Skeletal muscle satellite cell (primary cell): ENCODE measurements around the gene CXorf38.

Source experiments
- H3K27me3 ChIP-seq: 2 replicates; pipeline ENCODE4 v1.7.0; 2013; ENCODE audit warnings: low read length; ENCODE audit not compliant: control insufficient read depth, insufficient read depth
- H3K36me3 ChIP-seq: 2 replicates; pipeline ENCODE4 v1.7.0; 2013; ENCODE audit warnings: mild to moderate bottlenecking, control low read depth, low read length; ENCODE audit not compliant: insufficient read depth
- H3K4me1 ChIP-seq: 2 replicates; pipeline ENCODE4 v1.7.0; 2013; ENCODE audit warnings: low read length; ENCODE audit not compliant: control insufficient read depth, insufficient read depth
- H3K4me2 ChIP-seq: 2 replicates; pipeline ENCODE4 v1.7.0; 2013; ENCODE audit warnings: mild to moderate bottlenecking, low read length
- H3K4me3 ChIP-seq: 2 replicates; pipeline ENCODE4 v1.7.0; 2013; ENCODE audit warnings: low read length
- H3K9ac ChIP-seq: 2 replicates; pipeline ENCODE4 v1.7.0; 2013; ENCODE audit warnings: mild to moderate bottlenecking, low read depth, low read length, moderate library complexity
- H3K9me3 ChIP-seq: replicated peaks from 2 replicates; pipeline ENCODE4 v1.7.0; 2013; ENCODE audit warnings: mild to moderate bottlenecking, control low read depth, low read length

Gene CXorf38

GRCh38 chrX:40581336-40581920, 65.9 kb downstream of the CXorf38 start:
- Histone ChIP-seq H3K9ac (peak overlapping the region; percentile 77), H3K36me3 (no peaks in the 10 kb centered on the region), H3K4me2 (peak overlapping the region; percentile 77), H3K4me3 (peak overlapping the region; percentile 99), H3K9me3 (no peaks in the 10 kb centered on the region), H3K4me1 (peaks cover 6% of the 10 kb centered on the region), H3K27me3 (peaks cover 28% of the 10 kb centered on the region)

- Histone ChIP-seq H3K9me3 (no peaks in the 10 kb centered on the region), H3K9ac (peak within 1 kb of the TSS; percentile 77), H3K4me1 (peaks cover 6% of the 10 kb centered on the region), H3K4me3 (peak within 1 kb of the TSS; percentile 99), H3K36me3 (no peaks in the 10 kb centered on the region), H3K27me3 (peaks cover 24% of the 10 kb centered on the region), H3K4me2 (peak within 1 kb of the TSS; percentile 78)
Measured at GRCh38 chrX:40580537-40581335, 66.6 kb downstream of the CXorf38 start, which contains the start of gene ATP6AP2. TSS of gene ATP6AP2 (plus strand) at chrX:40580970. CDS start at chrX:40581066, 96 bp downstream.

- Histone ChIP-seq H3K9me3 (no peaks in the 10 kb centered on the region), H3K9ac (peak overlapping the region; percentile 77), H3K4me2 (peak overlapping the region; percentile 78), H3K36me3 (no peaks in the 10 kb centered on the region), H3K27me3 (peaks cover 24% of the 10 kb centered on the region), H3K4me3 (peak overlapping the region; percentile 99), H3K4me1 (peaks cover 6% of the 10 kb centered on the region)
Measured at GRCh38 chrX:40579900-40580536, 67.3 kb downstream of the CXorf38 start.

GRCh38 chrX:40579141-40579540, 68.2 kb downstream of the CXorf38 start:
- no peaks in the 10 kb centered on the region for H3K36me3 ChIP-seq
- peaks cover 24% of the 10 kb centered on the region for H3K27me3 ChIP-seq
- H3K9ac ChIP-seq: no peak overlapping the region
- no peak overlapping the region for H3K4me2 ChIP-seq
- H3K4me3 ChIP-seq: no peak overlapping the region
- no peaks in the 10 kb centered on the region for H3K9me3 ChIP-seq
- peaks cover 6% of the 10 kb centered on the region for H3K4me1 ChIP-seq

GRCh38 chrX:40578039-40578695, 69.2 kb downstream of the CXorf38 start:
- Histone ChIP-seq H3K36me3 (no peaks in the 10 kb centered on the region), H3K9ac (no peak overlapping the region), H3K4me3 (no peak overlapping the region), H3K27me3 (peaks cover 18% of the 10 kb centered on the region), H3K9me3 (no peaks in the 10 kb centered on the region), H3K4me1 (peaks cover 6% of the 10 kb centered on the region), H3K4me2 (no peak overlapping the region)
